Measurements from ENCODE around the gene CKLF. TPM values are rescaled to one million over a fixed set of nuclear protein-coding genes. Genes with fewer than 3 reads are reported as not detected.

Gene CKLF
- 10 to 100 TPM; 43.7 to 99.2 TPM for total RNA-seq

DNA sequence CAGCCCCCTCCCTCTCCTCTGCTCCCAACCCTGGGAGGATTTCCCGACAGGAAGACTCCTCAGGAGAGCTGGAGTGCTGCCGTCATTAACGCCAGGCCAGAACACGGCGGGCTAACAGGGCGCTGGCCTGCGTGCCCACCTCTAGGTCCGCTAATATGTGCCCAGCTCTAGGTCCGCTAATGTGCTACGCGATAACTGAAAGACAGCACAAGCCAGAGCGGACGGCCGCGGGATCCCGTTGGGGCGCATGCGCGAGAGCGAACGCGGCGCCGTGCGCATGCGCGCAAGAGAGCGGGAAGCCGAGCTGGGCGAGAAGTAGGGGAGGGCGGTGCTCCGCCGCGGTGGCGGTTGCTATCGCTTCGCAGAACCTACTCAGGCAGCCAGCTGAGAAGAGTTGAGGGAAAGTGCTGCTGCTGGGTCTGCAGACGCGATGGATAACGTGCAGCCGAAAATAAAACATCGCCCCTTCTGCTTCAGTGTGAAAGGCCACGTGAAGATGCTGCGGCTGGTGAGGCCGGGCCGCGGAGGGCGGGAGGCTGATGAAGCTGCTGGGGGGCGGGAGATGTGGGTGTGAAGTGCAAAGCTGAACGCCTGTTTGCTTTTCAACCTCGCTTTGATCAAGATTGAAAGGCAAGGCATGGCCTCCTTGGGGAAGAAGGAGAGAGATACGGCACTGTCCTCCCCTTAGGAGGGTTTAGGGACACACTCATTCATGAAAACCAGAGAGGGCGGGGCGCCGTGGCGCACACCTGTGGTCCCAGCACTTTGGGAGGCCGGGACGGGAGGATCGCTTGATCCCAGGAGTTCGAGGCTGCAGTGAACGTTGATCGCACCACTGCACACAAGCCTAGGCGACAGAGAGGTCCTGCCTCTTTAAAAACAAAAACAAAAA is at the start of gene CKLF:
Gene CKLF, plus strand, starts transcription at position 291 of the 892 bp plus-strand sequence. Its CDS starts 140 bp downstream, at position 431.

GRCh38 chr16:66549284-66550131 is 2.9 kb upstream of the CKLF start, which contains the start of gene TK2:
TSS of gene TK2 (minus strand) at chr16:66550122. CDS start at chr16:66550061, 61 bp downstream.

GRCh38 chr16:66566051-66566901 is 13.9 kb downstream of the CKLF start, which contains the start of gene CMTM1:
TSS of gene CMTM1 (plus strand) at chr16:66566439. CDS start at chr16:66566514, 75 bp downstream.

DNA sequence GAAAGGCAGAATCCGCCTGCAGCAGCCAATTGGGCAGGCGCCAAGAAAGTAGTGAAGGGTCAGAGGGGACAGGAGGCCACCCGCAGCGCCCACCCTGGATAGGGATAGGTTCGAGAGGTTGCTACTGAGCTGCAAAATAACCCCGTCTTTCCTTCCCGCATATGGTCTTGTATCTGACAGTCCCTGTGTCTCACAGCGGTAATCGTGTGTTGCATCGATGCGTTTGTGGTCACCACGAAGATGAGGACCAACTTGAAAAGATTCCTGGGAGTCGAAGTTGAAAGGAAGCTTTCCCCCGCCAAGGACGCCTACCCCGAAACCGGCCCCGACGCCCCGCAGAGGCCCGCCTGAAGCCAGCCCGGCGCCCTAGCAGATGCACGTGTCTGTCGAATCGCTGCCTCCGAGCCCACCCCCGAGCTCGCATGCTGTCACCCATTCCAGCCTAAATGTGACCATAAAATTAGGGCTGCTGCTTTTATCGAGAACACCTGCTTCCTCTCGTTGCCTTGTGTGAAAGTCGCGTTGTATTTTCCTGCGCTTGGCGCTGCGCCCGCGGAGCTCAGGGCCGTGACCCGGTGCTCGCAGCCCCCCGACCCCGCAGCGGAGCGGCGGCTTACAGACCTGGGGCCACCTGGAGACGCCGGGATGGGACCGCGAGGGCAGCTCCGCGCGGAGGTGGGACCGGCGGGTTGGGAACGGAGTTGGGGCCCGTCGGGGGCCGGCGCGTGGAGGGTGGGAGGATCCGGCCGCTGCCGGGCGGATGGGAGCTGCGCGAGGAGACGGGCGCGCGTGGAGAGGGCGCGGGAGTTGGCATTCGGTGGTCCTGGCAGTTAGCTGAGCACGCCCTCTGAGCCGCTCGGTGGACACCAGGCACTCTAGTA is 26.5 kb downstream of the CKLF start, which contains the start of gene CMTM2:
Gene CMTM2, plus strand, starts transcription at position 813 of the 881 bp plus-strand sequence. CDS start 145 bp downstream, outside the sequence.

GRCh38 chr16:66604376-66605176 is 52.2 kb downstream of the CKLF start, which contains the start of gene CMTM3:
TSS of gene CMTM3 (plus strand) at chr16:66604704. CDS start at chr16:66604806, 102 bp downstream.

Small RNA genes lying within 50 kb of the gene (small RNA-seq; reads per million reads assigned to genes)
- 0 reads per million in 2 donors for gene CKLF-CMTM1

Other genes starting within 250 kb of the CKLF start
- under 1 TPM; 0.33 to 0.34 TPM for gene CDH5, start 185.9 kb upstream of the CKLF start, total RNA-seq
- 1 to 10 TPM in 1 of 2 donors, under 1 TPM in 1; 0.69 to 1.3 TPM for gene BEAN1, start 125.3 kb upstream of the CKLF start, total RNA-seq
- gene TK2, start 2.5 kb upstream of the CKLF start, total RNA-seq = 10 to 100 TPM; 27.3 to 40.3 TPM
- gene CMTM1, start 13.9 kb downstream of the CKLF start, total RNA-seq = 1 to 10 TPM in 1 of 2 donors, under 1 TPM in 1; 0.67 to 2.4 TPM
- gene CMTM2, start 26.9 kb downstream of the CKLF start, total RNA-seq = not detected
- gene CMTM3, start 52.1 kb downstream of the CKLF start, total RNA-seq = 10 to 100 TPM; 10.3 to 17.0 TPM
- 10 to 100 TPM; 28.0 to 34.1 TPM for gene CMTM4, start 144.2 kb downstream of the CKLF start, total RNA-seq
- 100 to 1,000 TPM; 112 to 203 TPM for gene DYNC1LI2, start 199.0 kb downstream of the CKLF start, total RNA-seq
- gene TERB1, start 249.0 kb downstream of the CKLF start, total RNA-seq = under 1 TPM; under 0.01 TPM

Data from melanocyte of skin (primary cell).